ENCODE results near the gene KIAA0753. TPM values are rescaled to one million over a fixed set of nuclear protein-coding genes. Genes with fewer than 3 reads are reported as not detected.

Gene KIAA0753
- total RNA-seq, 2 experiments from 2014 or later = 20.8 to 29.8 TPM

GRCh38 chr17:6639014-6639585 is 1.4 kb downstream of the KIAA0753 start:
- no peak for DNase-seq (ENCODE audit: low spot score)
- H3K4me1 ChIP-seq (ENCODE audit: insufficient read depth, low read length, poor library complexity, severe bottlenecking) = peaks cover 20% of the 10 kb centered on the region
- peaks cover 27% of the 10 kb centered on the region; the same call in 1 of the 2 replicates for H3K79me2 ChIP-seq (ENCODE audit: insufficient read depth, low read depth, low read length)
- H2AFZ ChIP-seq (ENCODE audit: low read length) = no peak overlapping the region
- CTCF ChIA-PET (ENCODE audit: unreplicated experiment) = no interaction called here
- peaks cover 34% of the 10 kb centered on the region for H3K36me3 ChIP-seq (ENCODE audit: insufficient read depth, low read length)
- peak overlapping the region; percentile 84 for H3K4me2 ChIP-seq (ENCODE audit: low read length)
- no peaks in the 10 kb centered on the region for H3K9me2 ChIP-seq (ENCODE audit: insufficient read depth, low read length)
- no peak for TF ChIP-seq CTCF (conservative IDR thresholded peaks at IDR 0.05; ENCODE audit: low read length)
- no peak for TF ChIP-seq EZH2phosphoT487 (IDR thresholded peaks at IDR 0.05; ENCODE audit: borderline replicate concordance, low read depth, low read length)
- no peaks in the 10 kb centered on the region for H3K9me3 ChIP-seq (ENCODE audit: low read length)
- intact Hi-C loops (cut with micrococcal nuclease; ENCODE audit: unreplicated experiment) = no loop called here
- POLR2A ChIA-PET = interaction anchor here (1.3 kb wide), 1 partner anchor 22 kb away, joined by 4 read pairs; no protein-coding TSS in a partner anchor
- H3K4me3 ChIP-seq (ENCODE audit: low read depth, low read length, poor library complexity, severe bottlenecking) = peak overlapping the region; percentile 89
- H3K27ac ChIP-seq (ENCODE audit: low read depth, low read length, poor library complexity, severe bottlenecking) = peak overlapping the region; percentile 84
- BruUV-seq (replicated peaks) = no TSS peak
- peaks cover 12% of the 10 kb centered on the region; the same call in 1 of the 2 replicates for H4K20me1 ChIP-seq (ENCODE audit: insufficient read depth, low read length)

DNA sequence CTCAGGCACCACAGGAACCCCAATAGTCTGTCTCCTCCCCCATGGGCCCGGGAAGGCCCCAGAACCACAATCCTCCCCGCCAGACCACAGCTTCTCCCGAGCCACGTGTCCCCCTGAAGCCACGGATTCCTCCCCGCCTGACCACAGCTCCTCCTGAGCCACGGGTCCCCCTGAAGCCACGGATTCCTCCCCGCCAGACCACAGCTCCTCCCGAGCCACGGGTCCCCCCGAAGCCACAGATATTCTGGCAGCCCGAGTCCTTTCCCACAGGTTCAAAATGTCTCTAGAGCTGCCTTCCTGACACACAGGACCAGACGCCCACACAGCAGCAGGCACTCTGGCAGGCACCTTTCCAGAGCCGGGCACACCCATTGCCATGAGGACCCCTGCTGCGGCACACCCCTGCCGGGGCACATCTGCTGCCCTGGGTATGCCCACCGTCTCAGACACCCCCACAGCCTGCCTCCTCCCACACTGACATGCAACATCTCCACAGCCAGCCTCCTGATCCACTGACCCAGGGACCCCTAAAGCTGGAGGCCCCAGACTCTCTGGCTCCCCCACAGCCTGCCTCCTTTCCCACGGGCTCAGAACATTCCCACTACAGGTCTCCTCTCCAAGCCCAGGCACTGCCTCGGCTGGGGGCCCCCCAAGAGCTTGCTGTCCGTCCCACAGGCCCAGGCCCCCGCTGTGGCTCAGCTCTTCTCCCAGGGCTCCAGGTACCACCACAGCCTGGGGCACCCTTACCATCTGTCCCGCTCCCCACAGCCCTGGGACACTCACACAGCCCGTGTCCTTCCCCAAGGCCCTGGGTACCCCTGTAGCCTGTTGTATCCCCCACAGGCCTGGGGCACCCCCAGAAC is 2.2 kb downstream of the KIAA0753 start:
- DNase-seq (ENCODE audit: low spot score) = no peak
- TF ChIP-seq EZH2phosphoT487 (IDR thresholded peaks at IDR 0.05; ENCODE audit: borderline replicate concordance, low read depth, low read length) (no peak), CTCF (conservative IDR thresholded peaks at IDR 0.05; ENCODE audit: low read length) (no peak)
- Histone ChIP-seq H3K9me2 (ENCODE audit: insufficient read depth, low read length) (no peaks in the 10 kb centered on the region), H3K27ac (ENCODE audit: low read depth, low read length, poor library complexity, severe bottlenecking) (no peak overlapping the region), H3K79me2 (ENCODE audit: insufficient read depth, low read depth, low read length) (peaks cover 26% of the 10 kb centered on the region; the same call in 1 of the 2 replicates), H4K20me1 (ENCODE audit: insufficient read depth, low read length) (peaks cover 12% of the 10 kb centered on the region; the same call in 1 of the 2 replicates), H3K9me3 (ENCODE audit: low read length) (peaks cover 4% of the 10 kb centered on the region; the same call in 1 of the 2 replicates), H2AFZ (ENCODE audit: low read length) (no peak overlapping the region), H3K4me1 (ENCODE audit: insufficient read depth, low read length, poor library complexity, severe bottlenecking) (peaks cover 20% of the 10 kb centered on the region), H3K36me3 (ENCODE audit: insufficient read depth, low read length) (peaks cover 34% of the 10 kb centered on the region), H3K4me3 (ENCODE audit: low read depth, low read length, poor library complexity, severe bottlenecking) (no peak overlapping the region), H3K4me2 (ENCODE audit: low read length) (peak overlapping the region; percentile 84)
- intact Hi-C loops (cut with micrococcal nuclease; ENCODE audit: unreplicated experiment) = no loop called here
- ChIA-PET CTCF (ENCODE audit: unreplicated experiment) (no interaction called here), POLR2A (no interaction called here)
- BruUV-seq (replicated peaks) = no TSS peak

All from OCI-LY7 (cell line).